ENCODE measurements around the gene GRN.

- TF ChIP-seq CTCF (IDR thresholded peaks at IDR 0.05) (no peak), POLR2A (IDR thresholded peaks at IDR 0.05) (no peak)
These were observed 16.5 kb downstream of the GRN start for GRCh38 chr17:44361292-44362260.
